HepG2 (cell line): ENCODE results near the gene CCL23. TPM values are rescaled to one million over a fixed set of nuclear protein-coding genes. Genes with fewer than 3 reads are reported as not detected.

Experiments
- BRCA1 ChIP-seq: sonication (generic); formaldehyde crosslinking; IDR thresholded peaks from 2 replicates; pipeline ENCODE4 v1.4.0; 2020; ENCODE audit warnings: missing genetic modification reagents
- CERS6 ChIP-seq: sonication (generic); formaldehyde crosslinking; IDR thresholded peaks from 2 replicates; pipeline ENCODE4 v1.5.0; 2020; ENCODE audit warnings: missing genetic modification reagents
- IKZF5 ChIP-seq: IDR thresholded peaks from 2 replicates; pipeline ENCODE4 v1.6.1; 2018; ENCODE audit warnings: missing genetic modification reagents, mild to moderate bottlenecking, missing compliant biosample characterization
- LRRFIP1 ChIP-seq: sonication (generic); formaldehyde crosslinking; conservative IDR thresholded peaks from 2 replicates; pipeline ENCODE4 v1.4.0; 2020; ENCODE audit warnings: missing genetic modification reagents
- MYC ChIP-seq: sonication (generic); formaldehyde crosslinking; IDR thresholded peaks from 2 replicates; pipeline ENCODE4 v1.9.0; 2021; ENCODE audit warnings: missing genetic modification reagents, borderline replicate concordance
- NR2F1 ChIP-seq, 2 experiments: fragments of 450-650 bp in 1 of 2; formaldehyde crosslinking in 1 of 2; IDR thresholded peaks; 2 replicates each; pipeline versions ENCODE4 v1.5.0 to v1.6.1; 2016 to 2020; ENCODE audit warnings: mild to moderate bottlenecking in 1 of 2, missing compliant biosample characterization in 1 of 2, missing genetic modification reagents in 1 of 2, moderate library complexity in 1 of 2
- NR2F2 ChIP-seq: IDR thresholded peaks from 2 replicates; pipeline ENCODE4 v1.6.1; 2012; ENCODE audit warnings: low read depth, inconsistent platforms, borderline replicate concordance
- PBX3 ChIP-seq: sonication (generic); formaldehyde crosslinking; IDR thresholded peaks from 2 replicates; pipeline ENCODE4 v1.8.1; 2023; ENCODE audit warnings: missing genetic modification reagents, inconsistent platforms, borderline replicate concordance
- STAG1 ChIP-seq: sonication (generic); formaldehyde crosslinking; IDR thresholded peaks from 2 replicates; pipeline ENCODE4 v1.4.0; 2020; ENCODE audit warnings: missing genetic modification reagents
- XBP1 ChIP-seq: sonication (generic); formaldehyde crosslinking; IDR thresholded peaks from 2 replicates; pipeline ENCODE4 v1.5.0; 2020; ENCODE audit warnings: missing genetic modification reagents
- ZBED4 ChIP-seq: sonication (generic); formaldehyde crosslinking; IDR thresholded peaks from 2 replicates; pipeline ENCODE4 v1.4.0; 2020; ENCODE audit warnings: missing genetic modification reagents, borderline replicate concordance
- ZFP36 ChIP-seq: fragments of 150-350 bp; IDR thresholded peaks from 2 replicates; pipeline ENCODE4 v1.6.1; 2018; ENCODE audit warnings: borderline replicate concordance, low read length, low read depth; ENCODE audit not compliant: partially characterized antibody
- ZGPAT ChIP-seq: IDR thresholded peaks from 2 replicates; pipeline ENCODE4 v1.6.1; 2016; ENCODE audit warnings: mild to moderate bottlenecking
- ZMYM3 ChIP-seq: sonication (generic); formaldehyde crosslinking; IDR thresholded peaks from 2 replicates; pipeline ENCODE4 v1.5.1; 2020; ENCODE audit warnings: mild to moderate bottlenecking, missing genetic modification reagents
- ZNF12 ChIP-seq: sonication (generic); formaldehyde crosslinking; IDR thresholded peaks from 2 replicates; pipeline ENCODE4 v1.5.0; 2020; ENCODE audit warnings: missing genetic modification reagents
- ZNF292 ChIP-seq: sonication (generic); formaldehyde crosslinking; IDR thresholded peaks from 2 replicates; pipeline ENCODE4 v1.8.1; 2022; ENCODE audit warnings: mild to moderate bottlenecking, low read depth, missing genetic modification reagents, borderline replicate concordance
- ZNF367 ChIP-seq: sonication (generic); formaldehyde crosslinking; IDR thresholded peaks from 2 replicates; pipeline ENCODE4 v1.4.0; 2020; ENCODE audit warnings: missing genetic modification reagents, borderline replicate concordance
- ZNF441 ChIP-seq: sonication (generic); formaldehyde crosslinking; IDR thresholded peaks from 2 replicates; pipeline ENCODE4 v1.7.0; 2021; ENCODE audit warnings: missing genetic modification reagents, borderline replicate concordance
- ZNF572 ChIP-seq: sonication (generic); formaldehyde crosslinking; IDR thresholded peaks from 2 replicates; pipeline ENCODE4 v1.5.1; 2020; ENCODE audit warnings: mild to moderate bottlenecking, missing genetic modification reagents
- polyA plus RNA-seq, 8 experiments: library from polyadenylated mRNA; depleted of rRNA in 3 of 8; stranded (reverse) in 7 of 8; unstranded in 1 of 8; fragments of >200 nt; fragmentation: Illumina TruSeq in 4 of 8; extraction: Trizol in 4 of 8; gene quantifications; 2 replicates each; pipeline versions ENCODE4 v1.2.1 to v1.2.3, GENCODE V29; 2011 to 2016; ENCODE audit warnings: low read depth in 4 of 8, missing spikeins in 1 of 8, mixed read lengths in 1 of 8; ENCODE audit not compliant: insufficient read depth in 1 of 8
- total RNA-seq, 5 experiments: library from RNA; depleted of rRNA; stranded (reverse); fragments of >200 nt; fragmentation: Illumina TruSeq; extraction: Trizol; gene quantifications; 2 replicates each; pipeline ENCODE4 v1.2.3, GENCODE V29; 2016; ENCODE audit warnings: low read depth in 1 of 5

The CCL23 gene
- total and polyA plus RNA-seq, 2 of the 13 experiments (the other 11 are each of a cell fraction or from before 2014, with no cell fraction given), result not detected

- TF ChIP-seq IKZF5 (CRISPR knock-in tag), result peak; percentile 71
- TF ChIP-seq ZNF292 (CRISPR knock-in tag), result no peak
- TF ChIP-seq MYC (CRISPR knock-in tag), result peak; percentile 25; the same call in 1 of the 2 replicates
- TF ChIP-seq ZNF441 (CRISPR knock-in tag), result no peak
- peak; percentile 77 for TF ChIP-seq ZGPAT (CRISPR knock-in tag)
- TF ChIP-seq ZBED4 (CRISPR knock-in tag), result no peak
- no peak for TF ChIP-seq PBX3
- 0 out of 4 replicates have a peak, but pooled peaks of 1 of the 2 experiments have one; percentile 52 for TF ChIP-seq NR2F1 (CRISPR knock-in tag; IDR thresholded peaks at IDR 0.05)
- TF ChIP-seq ZNF367 (CRISPR knock-in tag), result no peak
- no peak for TF ChIP-seq LRRFIP1 (CRISPR knock-in tag)
- peak; percentile 24; the same call in 1 of the 2 replicates for TF ChIP-seq NR2F2
- no peak for TF ChIP-seq ZNF12 (CRISPR knock-in tag)
- no peak for TF ChIP-seq ZFP36
- no peak for TF ChIP-seq ZNF572 (CRISPR knock-in tag)
- TF ChIP-seq BRCA1, result 0 out of 2 replicates have a peak, but pooled peaks have one; percentile 50
- TF ChIP-seq CERS6, result no peak
- TF ChIP-seq XBP1 (CRISPR knock-in tag), result no peak
- peak; percentile 84 for TF ChIP-seq STAG1 (CRISPR knock-in tag)
- no peak for TF ChIP-seq ZMYM3
These were observed 35.9 kb downstream of the CCL23 start (continued) for GRCh38 chr17:35981908-35982330.
